MM.1S (cell line): ENCODE results near the gene ADSS2.
"Not testable (repeated sequence)": the region's sequence is repeated elsewhere in the genome, so short reads cannot be mapped to it uniquely, and the experiment has no call there.

Experiments used
- EZH2 ChIP-seq: fragments of 300-600 bp; sonication (generic); optimal IDR thresholded peaks from 2 replicates; pipeline ENCODE3; 2017; ENCODE audit warnings: low read depth, mild to moderate bottlenecking, antibody characterized with exemption, low read length, mixed read lengths
- EZH2phosphoT487 ChIP-seq: fragments of 300-600 bp; sonication (generic); IDR thresholded peaks from 2 replicates; pipeline ENCODE4 v1.6.1; 2018; ENCODE audit warnings: antibody characterized with exemption, low read length
- TF ChIP-seq, protein P1 (sequence below): fragments of 300-600 bp; sonication (generic); IDR thresholded peaks from 2 replicates; pipeline ENCODE4 v1.5.1; 2016; ENCODE audit warnings: antibody characterized with exemption, low read length, mixed read lengths

DNA sequence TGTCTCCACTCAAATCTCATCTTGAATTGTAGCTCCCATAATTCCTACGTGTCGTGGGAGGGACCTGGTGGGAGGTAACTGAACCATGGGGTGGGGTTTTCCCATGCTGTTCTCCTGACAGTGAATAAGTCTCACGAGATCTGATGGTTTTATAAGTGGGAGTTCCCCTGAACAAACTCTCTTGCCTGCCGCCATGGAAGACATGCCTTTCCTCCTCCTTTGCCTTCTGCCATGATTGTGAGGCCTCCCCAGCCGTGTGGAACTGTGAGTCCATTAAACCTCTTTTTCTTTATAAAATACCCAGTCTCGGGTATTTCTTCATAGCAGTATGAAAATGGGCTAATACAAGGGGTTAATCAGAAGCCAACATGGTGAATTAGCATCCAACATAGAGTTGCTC is 86.4 kb downstream of the ADSS2 start:
- TF ChIP-seq, protein P1, sequence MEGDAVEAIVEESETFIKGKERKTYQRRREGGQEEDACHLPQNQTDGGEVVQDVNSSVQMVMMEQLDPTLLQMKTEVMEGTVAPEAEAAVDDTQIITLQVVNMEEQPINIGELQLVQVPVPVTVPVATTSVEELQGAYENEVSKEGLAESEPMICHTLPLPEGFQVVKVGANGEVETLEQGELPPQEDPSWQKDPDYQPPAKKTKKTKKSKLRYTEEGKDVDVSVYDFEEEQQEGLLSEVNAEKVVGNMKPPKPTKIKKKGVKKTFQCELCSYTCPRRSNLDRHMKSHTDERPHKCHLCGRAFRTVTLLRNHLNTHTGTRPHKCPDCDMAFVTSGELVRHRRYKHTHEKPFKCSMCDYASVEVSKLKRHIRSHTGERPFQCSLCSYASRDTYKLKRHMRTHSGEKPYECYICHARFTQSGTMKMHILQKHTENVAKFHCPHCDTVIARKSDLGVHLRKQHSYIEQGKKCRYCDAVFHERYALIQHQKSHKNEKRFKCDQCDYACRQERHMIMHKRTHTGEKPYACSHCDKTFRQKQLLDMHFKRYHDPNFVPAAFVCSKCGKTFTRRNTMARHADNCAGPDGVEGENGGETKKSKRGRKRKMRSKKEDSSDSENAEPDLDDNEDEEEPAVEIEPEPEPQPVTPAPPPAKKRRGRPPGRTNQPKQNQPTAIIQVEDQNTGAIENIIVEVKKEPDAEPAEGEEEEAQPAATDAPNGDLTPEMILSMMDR, result not testable (repeated sequence)
- TF ChIP-seq EZH2phosphoT487, EZH2: not testable (repeated sequence)
